ENCODE results near the gene TBCC.
A peak's percentile ranks its signal among the peaks of the same experiment; 100 is the strongest.
"Not testable (repeated sequence)": the region's sequence is repeated elsewhere in the genome, so short reads cannot be mapped to it uniquely, and the experiment has no call there.

TBCC gene

GRCh38 chr6:42727627-42728026, 18.3 kb downstream of the TBCC start:
- DNase-seq: no peak

GRCh38 chr6:42727087-42727611, 18.8 kb downstream of the TBCC start:
- DNase-seq: no peak

- DNase-seq: peak; percentile 78
These were observed 19.3 kb downstream of the TBCC start for GRCh38 chr6:42726485-42727086.

- no peak for DNase-seq
These were observed 19.9 kb downstream of the TBCC start for GRCh38 chr6:42726026-42726425.

- no peak for DNase-seq
These were observed 21.1 kb downstream of the TBCC start for GRCh38 chr6:42724825-42725224.

- no peak for DNase-seq
These were observed 23.4 kb downstream of the TBCC start, which contains the start of gene PRPH2 for GRCh38 chr6:42722497-42722896. PRPH2 (minus strand) TSS chr6:42722597; CDS start chr6:42722334, 263 bp downstream.

- no peak for DNase-seq
These were observed 25.2 kb downstream of the TBCC start for GRCh38 chr6:42720739-42721138.

- no peak for DNase-seq
These were observed 30.0 kb downstream of the TBCC start for GRCh38 chr6:42715871-42716270.

- DNase-seq: no peak
These were observed 31.7 kb downstream of the TBCC start for GRCh38 chr6:42714098-42714761.

GRCh38 chr6:42711930-42712329, 34.0 kb downstream of the TBCC start:
- DNase-seq: no peak

GRCh38 chr6:42710316-42710715, 35.6 kb downstream of the TBCC start:
- DNase-seq: no peak

- no peak for DNase-seq
These were observed 36.0 kb downstream of the TBCC start for GRCh38 chr6:42709871-42710270.

- DNase-seq: no peak
These were observed 37.8 kb downstream of the TBCC start for GRCh38 chr6:42708096-42708495.

- no peak for DNase-seq
These were observed 38.3 kb downstream of the TBCC start for GRCh38 chr6:42707595-42707994.

- no peak for DNase-seq
These were observed 40.9 kb downstream of the TBCC start for GRCh38 chr6:42704937-42705374.

- DNase-seq: no peak
These were observed 41.5 kb downstream of the TBCC start for GRCh38 chr6:42704251-42704936.

- DNase-seq: not testable (repeated sequence)
These were observed 43.1 kb downstream of the TBCC start for GRCh38 chr6:42702786-42703185.

GRCh38 chr6:42702200-42702599, 43.7 kb downstream of the TBCC start:
- DNase-seq: no peak

GRCh38 chr6:42698217-42698616, 47.7 kb downstream of the TBCC start:
- no peak for DNase-seq

- DNase-seq: no peak
These were observed 48.6 kb downstream of the TBCC start for GRCh38 chr6:42697268-42697655.

GRCh38 chr6:42696526-42697267, 49.2 kb downstream of the TBCC start:
- DNase-seq: no peak

- DNase-seq: no peak
These were observed 51.3 kb downstream of the TBCC start for GRCh38 chr6:42694586-42694985.
